Astrocyte (in vitro differentiated cells and primary cell): ENCODE measurements around the gene TBC1D2B. TPM values are rescaled to one million over a fixed set of nuclear protein-coding genes. Genes with fewer than 3 reads are reported as not detected.

Source experiments
- DNase-seq: peaks from one replicate; pipeline ENCODE4 v3.0.0-alpha.2; 2010; ENCODE audit warnings: low read depth
- FAIRE-seq: peaks from 2 replicates; lab custom pipeline; 2011; peaks lifted over from hg19 to GRCh38; lab: Jason Lieb, UNC
- H2AFZ ChIP-seq: 2 replicates; pipeline ENCODE4 v1.6.0; 2012; ENCODE audit warnings: low read depth, low read length, inconsistent platforms
- H3K27ac ChIP-seq: 2 replicates; pipeline ENCODE4 v1.5.1; 2011; ENCODE audit warnings: low read depth, low read length, inconsistent platforms
- H3K27me3 ChIP-seq: 2 replicates; pipeline ENCODE4 v1.6.0; 2011; ENCODE audit warnings: low read length, inconsistent platforms; ENCODE audit not compliant: insufficient read depth
- H3K36me3 ChIP-seq: 2 replicates; pipeline ENCODE4 v1.5.1; 2011; ENCODE audit warnings: low read length, inconsistent platforms; ENCODE audit not compliant: insufficient read depth
- H3K4me1 ChIP-seq: 2 replicates; pipeline ENCODE4 v1.5.1; 2011; ENCODE audit warnings: low read length, inconsistent platforms; ENCODE audit not compliant: insufficient read depth
- H3K4me2 ChIP-seq: 2 replicates; pipeline ENCODE4 v1.6.0; 2012; ENCODE audit warnings: low read length, inconsistent platforms
- H3K4me3 ChIP-seq: 2 replicates; pipeline ENCODE4 v1.5.1; 2011; ENCODE audit warnings: low read depth, mild to moderate bottlenecking, low read length, inconsistent platforms; ENCODE audit not compliant: insufficient read depth
- H3K79me2 ChIP-seq: 2 replicates; pipeline ENCODE4 v1.6.0; 2012; ENCODE audit warnings: mild to moderate bottlenecking, low read length, inconsistent platforms; ENCODE audit not compliant: insufficient read depth
- H3K9ac ChIP-seq: 2 replicates; pipeline ENCODE4 v1.6.0; 2012; ENCODE audit warnings: mild to moderate bottlenecking, low read length, inconsistent platforms
- H3K9me3 ChIP-seq: 2 replicates; pipeline ENCODE4 v1.5.1; 2012; ENCODE audit warnings: low read depth, mild to moderate bottlenecking, low read length, inconsistent platforms; ENCODE audit not compliant: insufficient read depth
- H4K20me1 ChIP-seq: 2 replicates; pipeline ENCODE4 v1.6.0; 2012; ENCODE audit warnings: low read length, inconsistent platforms; ENCODE audit not compliant: insufficient read depth
- H3K27ac Mint-ChIP-seq: one replicate; pipeline ENCODE4 v1.8.0; 2021; ENCODE audit warnings: mild to moderate bottlenecking, mixed read lengths; ENCODE audit not compliant: unreplicated experiment
- H3K27me3 Mint-ChIP-seq: one replicate; pipeline ENCODE4 v1.8.0; 2021; ENCODE audit warnings: low read depth, mixed read lengths; ENCODE audit not compliant: unreplicated experiment
- H3K36me3 Mint-ChIP-seq: one replicate; pipeline ENCODE4 v1.8.0; 2021; ENCODE audit warnings: low read depth, mixed read lengths; ENCODE audit not compliant: unreplicated experiment
- H3K4me1 Mint-ChIP-seq: one replicate; pipeline ENCODE4 v1.8.0; 2021; ENCODE audit warnings: low read depth, mixed read lengths; ENCODE audit not compliant: unreplicated experiment
- H3K4me3 Mint-ChIP-seq: one replicate; pipeline ENCODE4 v1.8.0; 2021; ENCODE audit warnings: mild to moderate bottlenecking, moderate library complexity, mixed read lengths; ENCODE audit not compliant: unreplicated experiment
- H3K9me3 Mint-ChIP-seq: one replicate; pipeline ENCODE4 v1.8.0; 2021; ENCODE audit warnings: mild to moderate bottlenecking, mixed read lengths; ENCODE audit not compliant: unreplicated experiment
- CTCF ChIP-seq: IDR thresholded peaks from 2 replicates; pipeline ENCODE4 v1.5.1; 2011; ENCODE audit warnings: low read depth, mild to moderate bottlenecking, inconsistent platforms, low read length, moderate library complexity; ENCODE audit not compliant: insufficient read depth
- EZH2 ChIP-seq: IDR thresholded peaks from 2 replicates; pipeline ENCODE4 v1.6.1; 2012; ENCODE audit warnings: mild to moderate bottlenecking, low read length, inconsistent platforms; ENCODE audit not compliant: insufficient read depth
- total RNA-seq: library from RNA; stranded (reverse); gene quantifications from 2 replicates; pipeline ENCODE4 v1.2.1, GENCODE V29; 2021

TBC1D2B gene
- total RNA-seq, 1 donor from 2014 or later, result 21.3 TPM

GRCh38 chr15:78065973-78066946 is 11.3 kb downstream of the TBC1D2B start:
- TF ChIP-seq CTCF (no peak), EZH2 (no peak)
- H3K27ac ChIP-seq, result peak overlapping the region; percentile 91
- no peak overlapping the region for H3K4me3 ChIP-seq
- Mint-ChIP-seq H3K27me3 (peaks cover 2% of the 10 kb centered on the region), H3K27ac (peak overlapping the region; percentile 1), H3K4me1 (peaks cover 53% of the 10 kb centered on the region), H3K4me3 (no peak overlapping the region), H3K9me3 (no peaks in the 10 kb centered on the region), H3K36me3 (peaks cover 2% of the 10 kb centered on the region)
- peaks cover 58% of the 10 kb centered on the region for H3K4me1 ChIP-seq
- H3K9ac ChIP-seq, result peak overlapping the region; percentile 30
- no peaks in the 10 kb centered on the region for H3K9me3 ChIP-seq
- H2AFZ ChIP-seq, result no peak overlapping the region
- peak overlapping the region; percentile 76 for H3K4me2 ChIP-seq
- no peaks in the 10 kb centered on the region for H3K36me3 ChIP-seq
- H4K20me1 ChIP-seq, result peaks cover 75% of the 10 kb centered on the region
- no peaks in the 10 kb centered on the region for H3K27me3 ChIP-seq
- H3K79me2 ChIP-seq, result peaks cover 89% of the 10 kb centered on the region
- peak; percentile 80 for DNase-seq
- FAIRE-seq, result no peak

GRCh38 chr15:78065284-78065872 is 12.1 kb downstream of the TBC1D2B start:
- Histone ChIP-seq H3K27me3 (no peaks in the 10 kb centered on the region), H3K79me2 (peaks cover 85% of the 10 kb centered on the region), H3K4me3 (no peak overlapping the region), H4K20me1 (peaks cover 70% of the 10 kb centered on the region), H3K4me1 (peaks cover 56% of the 10 kb centered on the region), H3K9ac (peak overlapping the region; percentile 66), H3K36me3 (no peaks in the 10 kb centered on the region), H3K27ac (peak overlapping the region; percentile 91), H2AFZ (no peak overlapping the region), H3K9me3 (no peaks in the 10 kb centered on the region), H3K4me2 (peak overlapping the region; percentile 76)
- peak; percentile 99 for DNase-seq
- peak; percentile 63 for FAIRE-seq
- H3K9me3 Mint-ChIP-seq, result no peaks in the 10 kb centered on the region
- H3K4me3 Mint-ChIP-seq, result peak overlapping the region; percentile 34
- TF ChIP-seq EZH2 (no peak), CTCF (no peak)
- H3K4me1 Mint-ChIP-seq, result peaks cover 52% of the 10 kb centered on the region
- H3K27ac Mint-ChIP-seq, result no peak overlapping the region
- H3K36me3 Mint-ChIP-seq, result peaks cover 2% of the 10 kb centered on the region
- H3K27me3 Mint-ChIP-seq, result peaks cover 2% of the 10 kb centered on the region
